Mesendoderm (in vitro differentiated cells): Measurements from ENCODE around the gene TXNRD2.
"Not testable (repeated sequence)": the region's sequence is repeated elsewhere in the genome, so short reads cannot be mapped to it uniquely, and the experiment has no call there.

ENCODE experiments used
- DNase-seq: peaks from one replicate; pipeline ENCODE4 v3.0.0; 2013
- H2AK5ac ChIP-seq: 2 replicates; pipeline ENCODE4 v1.6.1; 2013; ENCODE audit warnings: low read length, inconsistent platforms
- H2BK120ac ChIP-seq: 2 replicates; pipeline ENCODE4 v1.6.1; 2013; ENCODE audit warnings: low read depth, mild to moderate bottlenecking, low read length, moderate library complexity, mixed read lengths
- H2BK15ac ChIP-seq: replicated peaks from 2 replicates; pipeline ENCODE4 v1.6.1; 2013; ENCODE audit warnings: low read depth, mild to moderate bottlenecking, moderate library complexity
- H2BK5ac ChIP-seq: 2 replicates; pipeline ENCODE4 v1.6.1; 2013; ENCODE audit warnings: low read length, inconsistent platforms
- H3K18ac ChIP-seq: 2 replicates; pipeline ENCODE4 v1.6.1; 2013; ENCODE audit warnings: mild to moderate bottlenecking, low read length, mixed read lengths
- H3K23ac ChIP-seq: one replicate; pipeline ENCODE4 v1.6.1; 2013; ENCODE audit warnings: low read length
- H3K27ac ChIP-seq: 2 replicates; pipeline ENCODE4 v1.5.1; 2013; ENCODE audit warnings: low read depth, mild to moderate bottlenecking, inconsistent platforms, low read length, moderate library complexity
- H3K27me3 ChIP-seq: 2 replicates; pipeline ENCODE4 v1.6.1; 2013; ENCODE audit warnings: low read length, control low read depth, mild to moderate bottlenecking, inconsistent platforms; ENCODE audit not compliant: insufficient read depth, poor library complexity
- H3K36me3 ChIP-seq: 2 replicates; pipeline ENCODE4 v1.6.1; 2013; ENCODE audit warnings: low read length, inconsistent platforms; ENCODE audit not compliant: control insufficient read depth, insufficient read depth
- H3K4ac ChIP-seq: one replicate; pipeline ENCODE4 v1.6.1; 2013; ENCODE audit warnings: low read depth, mild to moderate bottlenecking, low read length, moderate library complexity
- H3K4me1 ChIP-seq: 2 replicates; pipeline ENCODE4 v1.6.1; 2013; ENCODE audit warnings: low read depth, low read length, inconsistent platforms; ENCODE audit not compliant: control insufficient read depth
- H3K4me2 ChIP-seq: 2 replicates; pipeline ENCODE4 v1.6.1; 2013; ENCODE audit warnings: low read length
- H3K4me3 ChIP-seq: 2 replicates; pipeline ENCODE4 v1.5.1; 2013; ENCODE audit warnings: mild to moderate bottlenecking, low read length
- H3K56ac ChIP-seq: one replicate; pipeline ENCODE4 v1.6.1; 2013; ENCODE audit warnings: low read length
- H3K79me1 ChIP-seq: 2 replicates; pipeline ENCODE4 v1.6.1; 2013; ENCODE audit warnings: low read length, inconsistent platforms
- H3K79me2 ChIP-seq: 2 replicates; pipeline ENCODE4 v1.6.1; 2013; ENCODE audit warnings: mild to moderate bottlenecking, low read length; ENCODE audit not compliant: control insufficient read depth, insufficient read depth
- H3K9ac ChIP-seq: 2 replicates; pipeline ENCODE4 v1.6.1; 2013; ENCODE audit warnings: low read length, inconsistent platforms
- H4K5ac ChIP-seq: one replicate; pipeline ENCODE4 v1.6.1; 2013; ENCODE audit warnings: low read length
- H4K8ac ChIP-seq: one replicate; pipeline ENCODE4 v1.6.1; 2013; ENCODE audit warnings: low read depth, mild to moderate bottlenecking, control low read depth, low read length, moderate library complexity
- WGBS: extraction: QIAGEN DNeasy Blood & Tissue Kit; methylation state at CpG from one replicate; pipeline ENCODE4 v1.1.7; 2013; ENCODE audit warnings: low lambda C conversion rate, missing lambda C conversion rate; ENCODE audit not compliant: insufficient coverage; ENCODE audit errors: extremely low coverage; 5-methylcytosine and 5-hydroxymethylcytosine counted together

Gene TXNRD2

DNA sequence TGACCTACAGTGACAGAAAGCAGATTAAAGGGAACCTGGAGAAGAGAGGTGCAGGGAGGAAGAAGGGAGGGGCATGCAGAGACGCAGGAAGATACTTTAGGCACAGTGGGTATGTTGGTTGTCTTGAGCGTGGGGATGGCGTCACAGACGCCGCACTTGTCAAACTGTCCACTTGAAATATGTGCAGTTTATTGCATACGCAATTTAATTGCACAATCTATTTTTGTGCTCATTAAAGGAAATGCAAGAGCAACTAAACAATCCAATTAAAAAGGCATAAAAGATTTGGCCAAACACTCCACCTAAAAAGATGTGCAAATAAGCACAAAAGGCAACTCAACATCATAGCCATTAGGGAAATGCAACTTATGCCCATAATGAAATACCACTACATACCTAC, 103.7 kb downstream of the TXNRD2 start:
- H3K79me2 ChIP-seq = no peaks in the 10 kb centered on the region
- no peak overlapping the region for H2AK5ac ChIP-seq
- no peak overlapping the region for H2BK5ac ChIP-seq
- H3K9ac ChIP-seq = no peak overlapping the region
- no peak overlapping the region for H3K4me2 ChIP-seq
- H3K36me3 ChIP-seq = no peaks in the 10 kb centered on the region
- H3K4me3 ChIP-seq = no peak overlapping the region
- H3K4me1 ChIP-seq = no peaks in the 10 kb centered on the region
- H3K27ac ChIP-seq = no peak overlapping the region
- no CpG with 5 or more reads among the region's 6 CpGs for WGBS
- H4K5ac ChIP-seq = no peak overlapping the region
- no peak overlapping the region for H4K8ac ChIP-seq
- no peak overlapping the region for H3K23ac ChIP-seq
- no peak overlapping the region for H3K18ac ChIP-seq
- no peak overlapping the region for H2BK120ac ChIP-seq
- no peak overlapping the region for H3K56ac ChIP-seq
- no peak overlapping the region for H2BK15ac ChIP-seq
- H3K27me3 ChIP-seq = no peaks in the 10 kb centered on the region
- no peak for DNase-seq
- H3K4ac ChIP-seq = no peak overlapping the region
- peaks cover 2% of the 10 kb centered on the region for H3K79me1 ChIP-seq

DNA sequence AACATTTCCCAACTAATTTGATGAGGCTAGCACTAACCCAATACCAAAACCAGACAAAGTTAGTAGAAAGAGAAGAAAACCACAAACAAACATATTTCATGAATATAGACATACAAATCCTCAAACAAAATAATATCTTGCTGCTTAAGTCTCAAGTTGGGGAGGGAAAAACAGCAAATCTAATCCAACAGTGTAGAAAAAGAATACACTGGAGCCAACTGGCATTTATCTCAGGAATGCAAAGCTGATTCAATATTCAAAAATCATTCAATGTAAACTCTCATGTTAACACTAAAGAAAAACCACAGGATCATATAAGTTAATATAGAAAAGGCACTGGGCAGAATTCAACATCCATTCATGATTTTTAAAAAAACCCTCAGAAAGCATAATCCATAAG, 105.1 kb downstream of the TXNRD2 start:
- Histone ChIP-seq H2BK120ac (no peak overlapping the region), H4K8ac (no peak overlapping the region), H3K23ac (no peak overlapping the region), H2BK5ac (no peak overlapping the region), H3K27me3 (no peaks in the 10 kb centered on the region), H3K36me3 (no peaks in the 10 kb centered on the region), H3K27ac (no peak overlapping the region), H3K18ac (no peak overlapping the region), H3K4me3 (no peak overlapping the region), H3K79me2 (no peaks in the 10 kb centered on the region), H2BK15ac (no peak overlapping the region), H3K9ac (no peak overlapping the region), H3K56ac (no peak overlapping the region), H3K4ac (no peak overlapping the region), H3K4me2 (no peak overlapping the region), H3K79me1 (no peaks in the 10 kb centered on the region), H3K4me1 (no peaks in the 10 kb centered on the region), H2AK5ac (no peak overlapping the region), H4K5ac (no peak overlapping the region)
- no peak for DNase-seq

GRCh38 chr22:19834599-19834998, 107.0 kb downstream of the TXNRD2 start:
- H2AK5ac ChIP-seq = no peak overlapping the region
- H3K56ac ChIP-seq = no peak overlapping the region
- H2BK120ac ChIP-seq = no peak overlapping the region
- H3K36me3 ChIP-seq = no peaks in the 10 kb centered on the region
- H3K4ac ChIP-seq = no peak overlapping the region
- no peak overlapping the region for H3K4me3 ChIP-seq
- H3K27me3 ChIP-seq = no peaks in the 10 kb centered on the region
- H2BK5ac ChIP-seq = no peak overlapping the region
- no peaks in the 10 kb centered on the region for H3K4me1 ChIP-seq
- no peak overlapping the region for H3K23ac ChIP-seq
- H2BK15ac ChIP-seq = no peak overlapping the region
- no peak for DNase-seq
- H3K9ac ChIP-seq = no peak overlapping the region
- no peak overlapping the region for H3K18ac ChIP-seq
- no peaks in the 10 kb centered on the region for H3K79me1 ChIP-seq
- no peaks in the 10 kb centered on the region for H3K79me2 ChIP-seq
- H4K5ac ChIP-seq = no peak overlapping the region
- no peak overlapping the region for H3K4me2 ChIP-seq
- no peak overlapping the region for H3K27ac ChIP-seq
- H4K8ac ChIP-seq = no peak overlapping the region

GRCh38 chr22:19833327-19833726, 108.3 kb downstream of the TXNRD2 start:
- DNase-seq, H3K4me3 ChIP-seq, H3K4me1 ChIP-seq, H3K9ac ChIP-seq, H3K27me3 ChIP-seq, H2AK5ac ChIP-seq, H3K4ac ChIP-seq, H4K5ac ChIP-seq, H3K79me2 ChIP-seq, H3K79me1 ChIP-seq, H3K23ac ChIP-seq, H3K56ac ChIP-seq, H3K36me3 ChIP-seq, H2BK120ac ChIP-seq, H2BK15ac ChIP-seq, H3K18ac ChIP-seq, H3K4me2 ChIP-seq, H3K27ac ChIP-seq, H4K8ac ChIP-seq, H2BK5ac ChIP-seq: not testable (repeated sequence)
- no CpG with 5 or more reads among the region's 9 CpGs for WGBS

DNA sequence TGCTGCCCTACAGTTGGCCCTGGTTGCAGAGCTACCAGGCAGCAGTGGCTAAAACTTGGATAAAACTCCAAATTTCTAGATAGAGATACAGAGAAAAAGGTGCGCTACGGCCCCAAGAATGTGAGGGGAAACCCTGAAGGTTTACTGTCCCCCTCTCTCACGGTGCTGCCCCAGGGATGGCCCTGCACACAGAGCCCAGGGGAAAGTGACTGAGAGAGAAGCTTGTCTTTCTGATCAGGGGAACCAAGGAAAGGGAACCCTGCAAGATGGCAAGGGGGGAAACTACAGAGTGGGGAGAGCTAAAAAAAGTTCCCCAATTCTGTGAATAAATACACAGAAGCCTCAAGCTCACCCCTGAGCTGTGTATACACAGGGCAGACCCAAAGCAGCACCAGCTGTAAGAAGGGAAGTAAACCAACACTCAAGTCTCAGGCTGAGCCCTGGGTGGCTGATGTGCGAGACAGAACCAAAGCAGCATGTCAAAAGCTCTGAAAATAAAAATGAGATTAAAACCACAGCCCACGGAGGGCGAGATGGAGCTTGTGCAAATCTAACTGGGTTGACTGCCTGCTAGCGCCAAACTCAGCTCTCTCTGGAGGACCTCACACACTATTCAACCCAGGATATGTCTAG, 109.0 kb downstream of the TXNRD2 start:
- H3K9ac ChIP-seq = no peak overlapping the region
- no peak overlapping the region for H2BK120ac ChIP-seq
- no peak overlapping the region for H2AK5ac ChIP-seq
- H3K4ac ChIP-seq = no peak overlapping the region
- H3K4me3 ChIP-seq = no peak overlapping the region
- DNase-seq = no peak
- H2BK15ac ChIP-seq = no peak overlapping the region
- H3K36me3 ChIP-seq = no peaks in the 10 kb centered on the region
- H3K23ac ChIP-seq = no peak overlapping the region
- no CpG with 5 or more reads among the region's 7 CpGs for WGBS
- no peaks in the 10 kb centered on the region for H3K79me2 ChIP-seq
- H3K56ac ChIP-seq = no peak overlapping the region
- H3K27ac ChIP-seq = no peak overlapping the region
- H3K4me1 ChIP-seq = no peaks in the 10 kb centered on the region
- no peak overlapping the region for H4K5ac ChIP-seq
- H3K79me1 ChIP-seq = no peaks in the 10 kb centered on the region
- H3K4me2 ChIP-seq = no peak overlapping the region
- no peak overlapping the region for H3K18ac ChIP-seq
- H2BK5ac ChIP-seq = no peak overlapping the region
- H3K27me3 ChIP-seq = no peaks in the 10 kb centered on the region
- H4K8ac ChIP-seq = no peak overlapping the region

DNA sequence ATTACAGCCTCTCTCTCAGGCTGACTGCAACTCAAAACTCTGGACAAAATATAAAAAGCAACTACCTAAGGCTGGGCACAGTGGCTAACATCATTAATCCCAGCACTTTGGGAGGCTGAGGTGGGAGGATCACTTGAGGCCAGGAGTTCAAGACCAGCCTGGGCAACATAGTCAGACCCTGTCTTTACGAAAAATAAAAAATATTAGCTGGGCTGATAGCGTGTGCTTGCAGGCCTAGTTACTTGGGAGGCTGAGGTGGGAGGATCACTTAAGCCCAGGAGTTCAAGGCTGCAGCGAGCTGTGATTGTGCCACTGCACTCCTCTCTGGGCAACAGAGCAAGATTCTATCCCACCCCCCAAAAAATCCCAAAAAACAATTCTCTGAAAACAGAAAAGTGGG, 109.6 kb downstream of the TXNRD2 start:
- H3K4me1 ChIP-seq, H3K18ac ChIP-seq, H3K79me1 ChIP-seq, H2BK120ac ChIP-seq, H3K9ac ChIP-seq, H2BK5ac ChIP-seq, H4K8ac ChIP-seq, H3K23ac ChIP-seq, H3K79me2 ChIP-seq, H3K36me3 ChIP-seq, H3K4me3 ChIP-seq, H3K27me3 ChIP-seq, H3K4ac ChIP-seq, DNase-seq, H3K4me2 ChIP-seq, H3K56ac ChIP-seq, H2AK5ac ChIP-seq, H3K27ac ChIP-seq, H4K5ac ChIP-seq, H2BK15ac ChIP-seq: not testable (repeated sequence)
- no CpG with 5 or more reads among the region's 3 CpGs for WGBS
